Measurements from ENCODE around the gene TRERF1.

GRCh38 chr6:42365021-42365420 lies 86.7 kb downstream of the TRERF1 start:
- no peak for TF ChIP-seq GATA3 (IDR thresholded peaks at IDR 0.05; ENCODE audit: low read depth, low read length)
- TF ChIP-seq GATA2 (IDR thresholded peaks at IDR 0.05; ENCODE audit: low read depth, low read length), result no peak
